NCI-H187 (cell line): ENCODE results near the gene WIF1.

ENCODE experiments used
- DNase-seq, 2 experiments: peaks; one replicate each; lab custom pipeline; 2025; lab: John Stamatoyannopoulos, UW

Gene WIF1, protein sequence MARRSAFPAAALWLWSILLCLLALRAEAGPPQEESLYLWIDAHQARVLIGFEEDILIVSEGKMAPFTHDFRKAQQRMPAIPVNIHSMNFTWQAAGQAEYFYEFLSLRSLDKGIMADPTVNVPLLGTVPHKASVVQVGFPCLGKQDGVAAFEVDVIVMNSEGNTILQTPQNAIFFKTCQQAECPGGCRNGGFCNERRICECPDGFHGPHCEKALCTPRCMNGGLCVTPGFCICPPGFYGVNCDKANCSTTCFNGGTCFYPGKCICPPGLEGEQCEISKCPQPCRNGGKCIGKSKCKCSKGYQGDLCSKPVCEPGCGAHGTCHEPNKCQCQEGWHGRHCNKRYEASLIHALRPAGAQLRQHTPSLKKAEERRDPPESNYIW

DNA sequence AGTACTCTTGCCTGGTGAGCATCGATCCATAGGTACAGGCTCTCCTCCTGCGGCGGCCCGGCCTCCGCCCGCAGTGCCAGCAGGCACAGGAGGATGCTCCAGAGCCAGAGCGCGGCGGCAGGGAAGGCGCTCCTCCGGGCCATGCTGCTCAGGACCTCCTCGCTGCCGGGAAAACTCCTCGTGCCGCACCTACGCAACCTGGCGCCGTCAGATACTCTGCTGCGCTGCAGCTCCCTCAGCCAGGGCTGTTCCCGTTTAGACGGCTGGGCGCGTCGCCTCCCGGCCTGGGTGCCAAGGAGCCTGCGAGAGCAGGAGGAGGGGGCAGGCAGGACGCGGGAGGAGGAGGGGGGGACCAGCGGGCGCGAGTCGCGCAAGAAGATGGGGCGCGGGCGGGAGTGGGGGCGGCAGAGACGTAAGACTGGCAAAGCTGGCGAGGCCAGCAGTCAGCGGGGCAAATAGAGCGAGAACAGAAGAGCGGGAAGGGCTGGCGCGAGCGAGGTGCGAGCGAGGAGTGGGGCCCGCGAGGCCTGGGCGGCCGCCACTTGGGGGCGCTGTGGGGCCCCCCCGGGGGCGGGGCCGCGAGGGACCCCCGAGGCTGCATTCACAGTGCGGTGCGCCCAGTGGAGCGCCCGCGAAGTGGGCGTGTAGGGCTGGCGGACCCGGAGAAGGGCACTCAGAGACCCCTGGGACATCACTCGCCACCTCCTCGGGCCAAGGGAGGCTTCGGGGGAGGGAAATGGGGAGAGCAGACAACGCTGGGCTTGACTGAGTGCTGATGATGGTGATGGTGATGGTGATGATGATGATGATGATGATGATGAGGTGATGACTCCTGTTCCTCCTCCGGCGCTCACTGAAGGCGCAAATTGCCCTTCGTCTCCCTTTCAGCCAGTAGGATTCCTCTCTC lies at the start of gene WIF1:
Gene WIF1 (minus strand): TSS at position 257 of the 907 bp plus-strand sequence. CDS start 114 bp downstream, at position 143.
- DNase-seq: no peak

DNA sequence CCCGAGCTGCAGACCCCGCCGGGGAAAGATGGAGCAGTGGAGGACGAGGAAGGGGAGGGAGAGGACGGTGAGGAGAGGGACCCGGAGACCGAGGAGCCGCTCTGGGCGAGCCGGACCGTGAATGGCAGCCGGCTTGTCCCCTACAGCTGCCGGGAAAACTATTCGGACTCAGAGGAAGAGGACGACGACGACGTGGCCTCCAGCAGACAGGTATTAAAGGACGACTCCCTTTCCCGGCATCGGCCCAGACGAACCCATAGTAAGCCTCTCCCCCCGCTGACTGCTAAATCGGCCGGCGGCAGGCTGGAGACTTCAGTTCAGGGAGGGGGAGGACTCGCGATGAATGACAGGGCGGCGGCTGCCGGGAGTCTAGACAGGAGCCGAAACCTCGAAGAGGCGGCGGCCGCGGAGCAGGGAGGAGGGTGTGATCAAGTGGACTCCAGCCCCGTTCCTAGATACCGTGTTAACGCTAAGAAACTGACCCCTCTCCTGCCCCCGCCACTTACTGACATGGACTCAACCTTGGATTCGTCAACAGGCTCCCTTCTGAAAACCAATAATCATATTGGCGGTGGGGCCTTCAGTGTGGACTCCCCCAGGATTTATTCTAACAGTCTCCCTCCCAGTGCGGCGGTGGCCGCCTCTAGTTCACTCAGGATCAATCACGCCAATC lies 49.2 kb upstream of the WIF1 start:
- DNase-seq: peak in 1 of 2 experiments; percentile 62

DNA sequence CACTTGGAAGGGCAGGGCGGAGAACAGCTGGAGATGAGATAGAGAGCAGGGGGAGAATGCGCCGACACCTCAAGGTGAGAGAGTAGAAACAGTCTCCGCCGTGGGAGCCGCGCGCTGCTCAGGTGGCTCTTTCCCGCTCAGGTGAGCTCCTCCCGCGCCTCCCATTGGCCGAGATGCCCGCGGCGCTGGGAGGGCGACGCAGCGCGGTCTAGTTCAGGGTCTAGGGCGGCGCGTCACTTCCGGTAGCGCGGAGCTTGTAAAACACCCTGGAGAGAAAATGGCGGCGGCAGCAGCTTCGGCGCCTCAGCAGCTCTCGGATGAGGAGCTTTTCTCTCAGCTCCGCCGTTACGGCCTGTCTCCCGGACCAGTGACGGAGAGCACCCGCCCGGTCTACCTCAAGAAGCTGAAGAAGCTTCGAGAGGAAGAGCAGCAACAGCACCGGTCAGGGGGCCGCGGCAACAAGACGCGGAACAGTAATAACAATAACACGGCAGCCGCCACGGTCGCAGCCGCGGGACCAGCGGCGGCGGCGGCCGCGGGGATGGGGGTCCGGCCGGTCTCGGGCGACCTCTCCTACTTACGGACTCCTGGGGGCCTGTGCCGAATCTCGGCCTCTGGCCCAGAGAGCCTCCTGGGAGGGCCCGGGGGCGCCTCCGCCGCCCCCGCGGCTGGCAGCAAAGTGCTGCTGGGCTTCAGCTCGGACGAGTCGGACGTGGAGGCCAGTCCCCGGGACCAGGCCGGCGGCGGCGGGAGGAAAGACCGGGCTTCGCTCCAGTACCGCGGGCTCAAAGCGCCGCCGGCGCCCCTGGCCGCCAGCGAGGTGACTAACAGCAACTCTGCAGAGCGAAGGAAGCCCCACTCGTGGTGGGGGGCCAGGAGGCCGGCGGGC lies 48.5 kb upstream of the WIF1 start, which contains the start of gene LEMD3:
Gene LEMD3 (plus strand): TSS at position 264 of the 889 bp plus-strand sequence. CDS start 14 bp downstream, at position 278.
- peak; percentile 96 to 98 for DNase-seq

DNA sequence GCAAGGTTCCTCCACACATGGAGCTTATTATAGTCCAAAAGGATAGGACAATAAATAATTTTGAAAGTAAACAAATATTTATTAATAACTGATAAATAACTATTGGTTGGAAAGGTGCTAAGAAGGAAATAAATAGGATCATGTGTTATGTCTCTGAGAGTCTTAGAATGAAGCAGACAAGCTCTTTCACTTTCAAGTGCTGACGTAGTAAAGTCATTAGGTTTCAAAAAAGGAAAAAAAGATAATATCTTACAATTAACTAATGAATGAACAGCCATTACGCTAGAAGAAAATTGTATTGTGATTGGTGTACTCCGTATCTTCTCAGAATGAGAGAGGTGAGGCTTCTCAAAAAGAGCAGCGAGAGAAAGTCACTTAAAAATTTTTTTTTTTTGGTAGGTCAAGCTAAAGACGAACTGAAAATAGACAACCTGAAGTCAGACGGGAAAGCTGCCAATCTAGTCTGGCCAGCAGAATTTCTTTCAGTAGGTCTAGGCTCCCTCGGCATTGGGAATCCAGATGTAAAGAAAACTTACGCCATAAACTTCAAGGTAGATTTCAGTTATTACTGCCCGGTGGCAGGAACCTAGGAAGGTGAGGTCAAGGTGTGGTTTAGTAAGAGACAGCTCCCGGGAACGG lies 47.7 kb upstream of the WIF1 start:
- DNase-seq: no peak

DNA sequence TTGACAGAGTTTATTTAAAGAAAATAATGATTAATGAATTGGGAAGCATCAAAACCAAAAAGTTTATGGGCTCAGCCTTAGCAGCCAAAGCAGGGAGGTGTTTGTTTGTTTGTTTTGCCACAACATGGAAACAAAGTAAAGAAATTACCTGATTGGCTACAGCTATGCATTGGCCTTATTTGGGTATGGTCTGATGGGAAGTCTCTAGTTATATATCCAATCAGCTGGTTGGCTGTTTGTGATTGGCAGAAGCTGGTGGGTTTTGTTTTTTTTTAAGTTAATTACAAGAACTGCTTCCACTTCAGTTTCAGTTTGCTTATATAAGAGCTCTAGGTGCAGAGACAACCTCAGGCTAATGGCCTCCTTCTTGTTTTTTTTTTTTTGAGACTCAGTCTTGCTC lies 43.7 kb upstream of the WIF1 start:
- no peak for DNase-seq

DNA sequence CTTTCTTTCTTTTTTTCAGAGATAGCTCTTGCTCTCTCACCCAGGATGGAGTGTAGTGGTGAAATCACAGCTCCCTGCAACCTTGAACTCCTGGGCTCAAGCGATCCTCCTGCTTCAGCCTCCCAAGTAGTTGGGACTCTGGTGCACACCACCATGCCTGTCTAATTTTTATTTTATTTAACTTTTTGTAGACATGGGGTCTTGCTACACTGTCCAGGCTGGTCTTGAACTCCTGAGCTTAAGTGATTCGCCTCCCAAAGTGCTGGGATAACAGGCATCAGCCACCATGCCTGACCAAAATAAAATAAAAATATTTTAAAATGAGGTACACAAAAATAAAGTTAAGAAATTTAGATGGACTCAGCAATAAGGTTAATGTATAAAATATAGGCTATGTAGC lies 43.1 kb upstream of the WIF1 start:
- no peak for DNase-seq

DNA sequence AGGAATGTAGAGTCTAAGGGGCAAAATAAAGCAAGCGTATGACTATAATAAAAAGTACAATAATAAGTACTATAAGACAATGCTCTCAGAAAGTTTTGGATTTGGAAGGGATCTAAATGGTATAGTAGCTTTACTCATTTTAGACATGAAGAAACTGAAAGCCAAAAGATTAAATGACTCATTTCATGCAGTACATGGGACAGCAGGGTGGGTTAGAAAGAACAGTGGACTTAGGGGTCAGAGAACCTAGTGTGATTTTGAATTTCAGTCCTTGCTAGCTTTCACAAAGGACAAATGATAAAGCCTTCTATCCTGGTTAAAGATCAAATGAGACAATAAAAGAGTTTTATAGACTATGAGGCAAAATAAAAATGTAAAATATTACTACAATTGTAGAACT lies 41.5 kb upstream of the WIF1 start:
- no peak for DNase-seq

DNA sequence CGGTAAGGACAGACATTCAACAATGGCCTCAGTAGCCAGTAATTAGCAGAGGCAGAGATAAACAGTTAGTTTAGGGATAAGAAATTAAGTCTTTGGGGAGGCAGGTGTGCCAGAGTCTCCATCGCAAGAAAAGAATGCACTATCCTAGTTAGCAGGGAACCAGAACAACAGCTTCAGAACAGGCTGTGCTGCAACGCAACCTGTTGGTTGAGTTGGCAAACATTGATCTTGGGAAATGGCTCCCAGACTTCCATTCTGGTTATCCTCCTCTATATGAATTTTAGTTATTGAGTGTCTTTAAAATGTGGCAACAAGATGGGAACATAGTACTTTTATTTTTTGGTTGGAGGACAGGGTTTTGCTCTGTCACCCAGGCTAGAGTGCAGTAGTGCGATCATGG lies 36.0 kb upstream of the WIF1 start:
- DNase-seq: no peak

DNA sequence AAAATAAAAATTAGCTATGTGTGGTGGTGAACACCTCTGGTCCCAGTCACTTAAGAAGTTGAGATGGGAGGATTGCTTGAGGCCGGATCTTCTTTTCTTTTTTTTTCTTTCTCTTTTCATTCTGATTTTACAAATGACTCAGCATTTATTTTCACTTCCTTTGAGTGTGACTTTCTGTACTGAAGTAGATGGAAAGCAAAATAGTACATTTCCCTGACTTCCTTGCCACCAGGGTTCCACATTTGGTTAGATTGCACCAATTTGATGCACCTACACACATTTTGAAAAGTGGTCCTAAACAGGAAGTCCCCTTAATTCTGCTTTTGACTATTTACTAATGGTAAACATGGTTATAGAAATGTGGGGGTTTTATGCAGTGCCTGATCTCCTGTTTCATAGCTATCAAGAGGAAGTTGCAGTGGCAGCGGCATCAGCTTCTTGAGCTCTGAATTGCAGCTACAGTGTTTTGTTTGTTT lies 35.3 kb upstream of the WIF1 start:
- DNase-seq: no peak

DNA sequence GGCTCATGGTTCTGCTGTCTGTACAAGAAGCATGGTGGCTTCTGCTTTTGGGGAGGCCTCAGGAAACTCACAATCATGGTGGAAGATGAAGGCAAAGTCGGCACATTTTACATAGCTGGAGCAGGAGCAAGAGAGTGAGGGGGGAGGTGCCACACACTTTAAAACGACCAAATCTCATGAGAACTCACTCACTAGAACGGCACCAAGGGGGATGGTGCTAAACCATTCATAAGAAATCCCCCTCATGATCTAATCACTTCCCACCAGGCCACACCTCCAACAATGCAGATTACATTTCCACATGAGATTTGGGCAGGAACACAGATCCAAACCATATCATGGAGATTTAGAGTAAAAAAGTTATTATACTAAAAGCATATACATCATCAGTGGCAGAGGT lies 34.7 kb upstream of the WIF1 start:
- no peak for DNase-seq

DNA sequence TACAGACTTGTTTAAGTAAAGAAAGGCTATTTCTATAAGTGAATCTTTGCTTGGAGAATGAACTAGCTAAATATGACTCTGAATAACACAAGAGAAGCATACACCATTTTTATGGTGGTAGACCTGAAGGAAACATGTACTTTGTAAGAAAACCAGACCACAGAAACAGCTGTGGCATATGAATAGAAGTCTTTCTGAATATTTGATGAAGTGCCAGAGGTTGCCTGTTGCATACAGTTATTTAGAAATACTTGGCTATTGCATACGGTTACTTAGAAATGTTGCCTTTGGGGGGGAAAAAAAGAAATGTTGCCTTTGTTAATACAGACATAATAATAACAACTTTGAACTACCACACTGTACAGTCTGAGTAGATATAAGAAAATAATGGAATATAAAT lies 31.5 kb upstream of the WIF1 start:
- no peak for DNase-seq

DNA sequence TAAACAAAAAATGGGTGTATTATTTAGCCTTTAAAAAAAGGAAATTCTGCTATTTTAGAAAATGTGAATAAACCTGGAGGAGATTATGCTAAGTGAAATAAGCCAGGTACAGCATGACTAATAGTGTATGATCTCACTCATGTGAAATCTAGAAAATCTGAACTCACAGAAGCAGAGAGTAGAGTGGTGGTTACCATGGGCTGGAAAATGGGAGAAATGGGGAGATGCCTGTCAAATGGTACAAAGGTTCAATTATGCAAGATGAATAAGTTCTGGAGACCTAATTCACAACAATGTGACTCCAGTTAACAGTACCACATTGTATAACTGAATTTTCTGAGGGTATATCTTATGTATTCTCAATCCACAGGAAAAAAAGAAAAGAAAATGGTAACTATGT lies 30.9 kb upstream of the WIF1 start:
- DNase-seq: no peak

DNA sequence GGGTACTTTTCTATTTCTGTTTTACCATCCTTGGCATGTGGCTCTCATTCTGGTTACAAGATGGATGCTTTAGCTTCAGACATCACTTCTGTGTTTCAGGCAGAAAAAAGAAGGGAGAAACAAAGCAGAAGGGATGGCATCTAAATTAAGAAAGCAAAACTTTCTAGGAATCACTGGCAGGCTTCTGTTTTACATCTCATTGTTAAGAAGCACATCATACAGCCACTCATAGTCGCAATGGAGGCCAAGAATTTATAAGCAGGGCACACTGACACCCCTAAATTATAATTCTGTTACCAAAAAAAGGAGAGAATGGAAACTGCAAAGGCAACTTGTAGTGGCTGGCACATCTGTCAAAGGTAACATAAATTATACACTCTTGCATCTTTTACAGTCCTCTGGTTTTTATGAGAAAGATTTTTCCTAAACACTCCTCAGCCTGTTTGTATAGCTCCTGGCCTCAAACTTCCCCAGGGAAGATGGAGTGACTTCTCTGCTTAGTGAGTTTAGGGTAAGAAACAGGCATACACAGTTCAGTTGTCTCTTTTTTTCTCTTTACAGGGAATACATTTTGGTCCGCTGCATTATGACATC lies 26.3 kb upstream of the WIF1 start:
- DNase-seq: no peak

DNA sequence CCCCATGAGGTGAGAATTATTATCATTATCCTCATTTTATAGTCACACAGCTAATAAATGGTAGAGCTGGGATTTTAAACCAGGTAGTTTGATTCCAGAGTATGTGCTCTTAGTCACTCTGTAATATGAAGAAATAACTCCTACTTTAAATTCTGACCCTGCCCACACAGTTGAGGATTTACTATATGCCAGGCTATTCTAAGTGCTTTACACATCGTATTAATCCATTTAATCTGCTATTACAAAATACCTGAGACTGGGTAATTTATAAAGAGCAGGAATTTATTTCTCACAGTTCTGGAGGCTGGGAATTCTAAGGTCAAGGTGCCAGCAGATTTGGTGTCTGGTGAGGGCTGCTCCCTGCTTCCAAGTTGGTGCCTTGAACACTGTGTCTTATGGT lies 19.6 kb upstream of the WIF1 start:
- no peak for DNase-seq

DNA sequence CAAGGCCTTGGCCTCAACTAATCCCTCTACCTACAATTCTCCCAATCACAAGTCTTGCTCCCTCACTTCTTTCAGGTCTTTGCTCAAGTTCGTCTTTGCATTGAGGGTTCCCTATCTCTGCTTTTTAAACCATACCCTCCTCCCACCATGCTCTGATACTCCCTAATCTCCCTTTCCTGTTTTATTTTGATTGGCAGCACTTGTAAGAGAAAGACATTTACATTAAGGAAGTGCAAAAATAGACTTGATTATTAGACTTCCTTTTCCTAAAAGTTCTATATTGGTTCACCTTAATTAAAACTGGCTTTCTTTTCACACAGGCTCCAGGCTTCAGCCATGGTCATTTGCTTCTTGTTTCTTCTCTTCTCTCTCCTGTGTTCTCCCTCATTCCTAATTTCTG lies 18.3 kb upstream of the WIF1 start:
- no peak for DNase-seq

DNA sequence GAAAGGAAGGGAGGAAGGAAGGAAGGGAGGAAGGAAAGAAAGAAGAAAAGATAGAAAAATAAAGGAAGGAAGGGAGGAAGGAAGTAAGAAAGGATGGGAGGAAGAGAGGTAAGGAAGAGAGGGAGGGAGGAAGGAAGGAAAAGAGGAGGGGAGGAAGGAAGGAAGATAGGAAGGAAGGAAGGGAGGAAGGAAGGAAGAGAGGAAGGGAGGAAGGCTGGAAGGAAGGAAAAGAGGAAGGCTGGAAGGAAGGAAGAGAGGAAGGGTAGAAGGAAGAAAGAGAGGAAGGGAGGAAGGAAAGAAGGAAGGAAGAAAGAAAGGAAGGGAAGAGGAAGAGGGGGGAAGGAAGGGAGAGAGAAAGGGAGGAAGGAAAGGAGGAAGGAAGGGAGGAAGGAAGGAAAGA lies 12.8 kb upstream of the WIF1 start:
- DNase-seq: no peak

DNA sequence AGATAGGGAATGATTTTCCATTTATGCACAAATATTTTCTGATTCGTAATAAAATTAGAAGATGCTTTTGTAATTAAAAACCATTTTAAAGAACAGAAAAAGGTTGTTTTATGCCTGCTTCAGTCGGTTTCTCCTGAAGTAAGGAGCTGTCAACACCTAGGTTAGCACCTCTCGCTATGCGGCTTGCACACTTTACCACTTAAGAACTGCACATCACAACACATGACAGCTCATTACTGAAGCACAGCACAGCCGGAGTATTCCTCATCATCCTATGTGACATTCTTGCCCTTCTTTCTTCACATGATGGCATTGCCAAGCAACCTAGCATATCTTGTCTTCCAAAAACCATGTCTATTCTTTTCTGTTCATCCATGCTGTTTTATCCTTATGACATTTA lies 5.4 kb upstream of the WIF1 start:
- DNase-seq: no peak

DNA sequence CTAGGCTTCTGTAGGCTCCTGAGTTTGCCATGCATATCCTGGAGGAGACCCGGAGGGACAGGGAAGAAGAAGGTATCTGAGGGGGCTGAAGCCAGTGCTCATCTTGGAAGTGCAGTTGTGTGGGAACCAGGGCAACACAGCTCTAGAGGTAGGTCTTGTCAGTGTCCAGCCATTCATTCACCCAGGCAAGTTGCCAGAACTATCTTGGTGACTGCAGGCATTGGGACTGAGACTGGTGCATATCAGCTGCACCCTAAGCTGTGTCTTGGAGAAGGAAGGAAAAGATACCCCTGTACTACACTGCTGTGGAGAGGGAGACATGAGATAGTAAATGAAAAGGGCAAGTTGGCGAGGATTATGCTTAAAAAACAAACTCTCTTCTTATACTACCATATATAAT lies 4.9 kb upstream of the WIF1 start:
- DNase-seq: no peak

DNA sequence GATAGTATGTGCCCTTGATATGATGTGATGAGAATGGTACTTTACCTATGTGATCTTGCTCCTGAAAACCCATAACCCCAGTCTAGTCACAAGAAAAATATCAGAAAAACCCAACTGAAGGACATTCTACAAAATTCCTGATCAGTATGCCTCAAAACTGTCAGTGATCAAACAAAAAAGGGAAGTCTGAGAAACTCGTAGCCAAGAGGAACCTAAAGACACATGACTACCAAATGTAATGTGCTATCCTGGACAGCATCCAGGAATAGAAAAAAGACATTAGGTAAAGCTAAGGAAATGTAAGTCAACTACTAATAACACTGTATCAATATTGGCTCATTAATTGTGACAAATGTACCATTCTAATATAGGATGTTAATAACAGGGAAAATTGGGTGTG lies 4.1 kb upstream of the WIF1 start:
- no peak for DNase-seq

DNA sequence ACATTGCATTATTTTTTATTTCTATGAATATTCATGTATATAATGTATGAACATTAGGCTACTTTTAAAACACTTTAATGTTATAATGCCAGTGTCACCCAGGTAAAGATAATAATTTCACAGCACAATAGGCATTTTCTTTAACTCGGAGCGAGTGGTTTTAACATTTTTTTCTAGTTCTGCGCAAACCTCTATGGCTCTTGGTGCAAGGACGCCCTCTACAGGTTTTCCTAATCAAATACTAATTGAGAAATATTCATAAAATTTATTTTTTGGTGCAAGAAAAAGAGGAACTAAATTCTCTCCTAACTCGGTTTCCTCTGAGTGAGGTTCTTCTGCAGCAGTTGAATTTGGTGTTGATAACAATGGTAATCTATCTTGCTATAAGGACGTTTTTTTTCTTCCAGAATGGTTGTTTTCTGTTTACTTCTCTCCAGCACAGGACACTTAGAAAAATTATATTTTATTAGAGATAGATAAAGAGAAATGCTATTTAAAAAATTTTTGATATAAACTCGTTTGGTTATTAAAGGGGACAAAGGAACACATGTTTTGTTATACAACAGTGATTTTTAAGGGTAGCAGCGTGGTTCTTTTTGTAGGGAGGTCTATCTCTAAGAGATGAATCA lies 2.4 kb upstream of the WIF1 start:
- DNase-seq: no peak
